RWPE2 (cell line): ENCODE measurements around the gene LIMA1.
"Not testable (repeated sequence)": the region's sequence is repeated elsewhere in the genome, so short reads cannot be mapped to it uniquely, and the experiment has no call there.

Experiments
- ATAC-seq: fragments of 200-7000 bp; cut with Tn5 transposase; 3 replicates; pipeline ENCODE4 v1.9.1; 2021; ENCODE audit warnings: low read depth
- DNase-seq: peaks from one replicate; pipeline ENCODE4 v3.0.0-alpha.2; 2020; ENCODE audit warnings: low spot score
- H3K27ac ChIP-seq: fragments of 450-650 bp; 2 replicates; pipeline ENCODE4 v1.5.1; 2017; ENCODE audit warnings: mild to moderate bottlenecking; ENCODE audit not compliant: poor library complexity, severe bottlenecking
- H3K27me3 ChIP-seq: fragments of 250-450 bp; sonication (Bioruptor Pico); 2 replicates; pipeline ENCODE4 v1.5.1; 2021; ENCODE audit warnings: mild to moderate bottlenecking, moderate library complexity; ENCODE audit not compliant: insufficient read depth, poor library complexity, severe bottlenecking
- H3K36me3 ChIP-seq: fragments of 250-450 bp; sonication (Bioruptor Pico); 2 replicates; pipeline ENCODE4 v1.5.1; 2020; ENCODE audit warnings: low read depth, mild to moderate bottlenecking, moderate library complexity
- H3K4me1 ChIP-seq: fragments of 250-450 bp; sonication (Bioruptor Pico); 2 replicates; pipeline ENCODE4 v1.5.1; 2021; ENCODE audit warnings: mild to moderate bottlenecking, moderate library complexity; ENCODE audit not compliant: insufficient read depth, poor library complexity, severe bottlenecking
- H3K4me3 ChIP-seq: fragments of 250-450 bp; sonication (Bioruptor Pico); 2 replicates; pipeline ENCODE4 v1.5.1; 2021; ENCODE audit warnings: mild to moderate bottlenecking, moderate library complexity; ENCODE audit not compliant: severe bottlenecking
- H3K9me3 ChIP-seq: fragments of 250-450 bp; sonication (Bioruptor Pico); 2 replicates; pipeline ENCODE4 v1.5.1; 2021; ENCODE audit warnings: mild to moderate bottlenecking, moderate library complexity; ENCODE audit not compliant: severe bottlenecking
- CTCF ChIP-seq: fragments of 450-650 bp; IDR thresholded peaks from one replicate; pipeline ENCODE4 v1.5.1; 2017; ENCODE audit warnings: mild to moderate bottlenecking, moderate library complexity; ENCODE audit not compliant: poor library complexity, severe bottlenecking

LIMA1 gene

GRCh38 chr12:50249464-50250182, 33.7 kb downstream of the LIMA1 start:
- no peaks in the 10 kb centered on the region for H3K27me3 ChIP-seq
- no peak for TF ChIP-seq CTCF
- no peak overlapping the region for H3K4me3 ChIP-seq
- no peaks in the 10 kb centered on the region for H3K9me3 ChIP-seq
- H3K4me1 ChIP-seq = peaks cover 46% of the 10 kb centered on the region
- ATAC-seq = no peak
- DNase-seq = no peak
- no peak overlapping the region for H3K27ac ChIP-seq
- H3K36me3 ChIP-seq = peaks cover 14% of the 10 kb centered on the region

DNA sequence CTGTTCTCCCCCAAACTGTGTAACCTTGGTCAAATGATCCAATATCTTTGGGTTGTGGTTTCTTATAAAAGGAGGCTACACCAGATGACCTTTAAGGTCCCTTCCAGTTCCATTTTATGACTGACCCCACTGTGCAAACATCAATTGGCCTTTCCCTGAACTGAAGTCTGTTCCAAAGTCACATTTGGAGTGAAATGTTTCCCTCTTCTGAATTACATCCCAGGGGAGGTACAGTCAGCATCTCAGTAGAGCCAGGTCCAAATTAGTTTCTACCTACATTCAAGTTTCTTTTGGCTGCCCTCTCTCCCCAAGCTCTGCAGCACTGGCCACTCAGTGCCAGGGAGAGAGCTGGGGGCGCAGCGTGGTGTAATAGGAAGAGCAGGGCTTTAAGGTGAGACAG, 34.4 kb downstream of the LIMA1 start:
- H3K27me3 ChIP-seq = no peaks in the 10 kb centered on the region
- H3K27ac ChIP-seq = no peak overlapping the region
- peaks cover 38% of the 10 kb centered on the region for H3K4me1 ChIP-seq
- H3K4me3 ChIP-seq = no peak overlapping the region
- no peak for ATAC-seq
- no peak for TF ChIP-seq CTCF
- DNase-seq = no peak
- H3K9me3 ChIP-seq = no peaks in the 10 kb centered on the region
- peaks cover 14% of the 10 kb centered on the region for H3K36me3 ChIP-seq

DNA sequence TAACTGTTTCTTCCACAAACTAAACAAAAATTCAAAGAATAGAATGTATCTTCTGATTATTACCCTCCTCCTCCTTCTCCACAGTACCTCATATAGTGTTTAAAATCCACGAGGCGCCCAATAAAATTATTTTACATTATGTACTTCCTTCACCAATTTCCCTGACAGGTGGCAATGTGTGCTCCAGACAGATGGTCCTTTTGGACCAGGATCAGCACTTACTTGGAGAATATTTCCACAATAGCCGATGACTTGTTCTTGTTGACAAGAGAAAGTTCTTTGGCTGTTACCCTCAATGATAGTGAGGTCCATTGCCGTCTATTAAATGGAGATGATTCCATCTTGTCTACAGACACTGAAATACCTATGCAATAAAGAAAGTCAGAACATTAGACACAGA, 34.9 kb downstream of the LIMA1 start:
- Histone ChIP-seq H3K36me3 (peaks cover 14% of the 10 kb centered on the region), H3K27ac (peak overlapping the region; percentile 95), H3K4me3 (no peak overlapping the region), H3K9me3 (no peaks in the 10 kb centered on the region), H3K4me1 (peaks cover 38% of the 10 kb centered on the region), H3K27me3 (no peaks in the 10 kb centered on the region)
- DNase-seq (no peak), ATAC-seq (no peak)
- no peak for TF ChIP-seq CTCF

GRCh38 chr12:50247665-50248064, 35.7 kb downstream of the LIMA1 start:
- ATAC-seq, DNase-seq, H3K9me3 ChIP-seq, H3K4me3 ChIP-seq, H3K27me3 ChIP-seq: not testable (repeated sequence)
- peaks cover 43% of the 10 kb centered on the region for H3K4me1 ChIP-seq
- H3K27ac ChIP-seq = peak overlapping the region; percentile 95
- peaks cover 14% of the 10 kb centered on the region for H3K36me3 ChIP-seq

DNA sequence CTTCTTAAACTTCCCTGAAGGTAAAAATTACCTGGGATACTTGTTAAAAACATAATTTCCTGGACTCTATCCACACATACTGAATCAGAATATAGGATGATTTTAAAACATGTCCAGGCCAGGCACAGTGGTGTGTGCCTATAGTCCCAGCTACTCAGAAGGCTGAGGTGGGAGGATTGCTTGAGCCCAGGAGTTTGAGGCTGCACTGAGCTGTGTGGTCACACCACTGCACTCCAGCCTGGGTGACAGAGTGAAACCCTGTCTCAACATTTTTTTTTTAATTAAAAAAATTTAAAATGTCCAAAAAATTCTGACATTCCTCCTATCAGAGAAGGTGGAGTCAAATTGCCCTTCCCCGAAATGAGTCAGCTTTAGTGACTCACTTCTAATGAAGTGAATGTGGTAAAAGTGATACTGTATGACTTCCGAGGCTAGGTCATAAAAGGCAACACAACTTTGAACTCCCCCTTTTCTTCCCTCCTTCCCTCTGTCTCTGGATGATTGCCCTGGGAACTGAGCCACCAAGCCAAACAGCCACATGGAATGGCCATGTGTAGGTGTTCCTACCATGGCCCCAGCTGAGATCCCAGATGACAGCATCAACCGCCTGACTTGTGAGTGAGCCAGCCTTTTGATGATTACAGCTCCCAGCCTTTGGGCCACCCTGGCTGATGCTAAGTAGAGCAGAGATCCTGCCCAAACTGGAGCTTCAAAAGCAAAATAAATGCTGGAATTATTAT, 36.3 kb downstream of the LIMA1 start:
- H3K27me3 ChIP-seq = no peaks in the 10 kb centered on the region
- peak overlapping the region; percentile 95 for H3K27ac ChIP-seq
- peaks cover 14% of the 10 kb centered on the region for H3K36me3 ChIP-seq
- TF ChIP-seq CTCF = no peak
- H3K4me1 ChIP-seq = peaks cover 46% of the 10 kb centered on the region
- peak; percentile 82 for DNase-seq
- H3K4me3 ChIP-seq = no peak overlapping the region
- peak; percentile 87 for ATAC-seq
- no peaks in the 10 kb centered on the region for H3K9me3 ChIP-seq
